A549 (cell line): ENCODE data around the gene HS6ST2. TPM values are rescaled to one million over a fixed set of nuclear protein-coding genes. Genes with fewer than 3 reads are reported as not detected.

Experiments used
- ATAC-seq, 2 experiments: fragments of 200-7000 bp in 1 of 2; fragments of >200 bp in 1 of 2; cut with Nextera tagmentation in 1 of 2; cut with Tn5 transposase in 1 of 2; 3 replicates each; pipeline versions ENCODE4 v1.8.0 to v1.9.1; 2018 to 2020; ENCODE audit warnings: mild to moderate bottlenecking in 1 of 2, moderate library complexity in 1 of 2
- CTCF ChIA-PET: fragments of 300-600 bp; sonication (Branson Sonifier 250); formaldehyde crosslinking; extraction: SDS; loops from one replicate; lab custom pipeline; 2021; ENCODE audit warnings: antibody characterized with exemption, inconsistent platforms; lab: Yijun Ruan, JAX
- POLR2A ChIA-PET: fragments of 350-600 bp; formaldehyde crosslinking; extraction: SDS; loops from one replicate; lab custom pipeline; 2021; ENCODE audit warnings: antibody characterized with exemption, inconsistent platforms; lab: Yijun Ruan, JAX
- DNase-seq, 2 experiments: peaks; one replicate each; pipeline versions ENCODE4 v3.0.0 to v3.0.0-alpha.2; 2011 to 2016; ENCODE audit warnings: low read depth in 1 of 2, low spot score in 1 of 2
- FAIRE-seq: peaks from 2 replicates; lab custom pipeline; 2011; peaks lifted over from hg19 to GRCh38; lab: Jason Lieb, UNC
- H3K27ac ChIP-seq, 2 experiments: fragments of >200 bp; sonication (Bioruptor Twin); formaldehyde crosslinking; 3 replicates each; pipeline ENCODE4 v1.5.1; 2016 to 2017
- H3K4me1 ChIP-seq: fragments of >200 bp; sonication (Bioruptor Twin); formaldehyde crosslinking; 3 replicates; pipeline ENCODE4 v1.6.1; 2016
- H3K4me2 ChIP-seq: fragments of >200 bp; sonication (Bioruptor Twin); formaldehyde crosslinking; 3 replicates; pipeline ENCODE4 v1.6.1; 2016
- H3K4me3 ChIP-seq: fragments of >200 bp; sonication (Bioruptor Twin); formaldehyde crosslinking; 3 replicates; pipeline ENCODE4 v1.5.1; 2016
- H3K9me3 ChIP-seq: fragments of >200 bp; sonication (Bioruptor Twin); formaldehyde crosslinking; 3 replicates; pipeline ENCODE4 v1.6.1; 2016
- CBX8 ChIP-seq: fragments of 200-600 bp; sonication (generic); IDR thresholded peaks from 2 replicates; pipeline ENCODE4 v1.6.1; 2016
- EP300 ChIP-seq, 2 experiments: fragments of >200 bp; sonication (Bioruptor Twin); formaldehyde crosslinking; IDR thresholded peaks; 2 replicates in 1 of 2; 3 replicates in 1 of 2; pipeline ENCODE4 v1.6.1; 2016 to 2017
- FOSB ChIP-seq: fragments of 250-450 bp; sonication (Bioruptor Pico); IDR thresholded peaks from 2 replicates; pipeline ENCODE4 v1.5.0; 2020; ENCODE audit warnings: mild to moderate bottlenecking, moderate library complexity
- HDAC2 ChIP-seq: fragments of 200-600 bp; sonication (generic); IDR thresholded peaks from 2 replicates; pipeline ENCODE4 v1.6.1; 2016
- HMGXB4 ChIP-seq: fragments of 250-450 bp; sonication (Bioruptor Pico); IDR thresholded peaks from 2 replicates; pipeline ENCODE4 v1.5.0; 2021; ENCODE audit warnings: mild to moderate bottlenecking, moderate library complexity, borderline replicate concordance
- MAFK ChIP-seq: fragments of 450-650 bp; IDR thresholded peaks from 2 replicates; pipeline ENCODE4 v1.6.1; 2014; ENCODE audit not compliant: partially characterized antibody
- MAX ChIP-seq: IDR thresholded peaks from 2 replicates; pipeline ENCODE4 v1.6.1; 2012
- MYC ChIP-seq: IDR thresholded peaks from 2 replicates; pipeline ENCODE4 v1.6.1; 2012; ENCODE audit warnings: mild to moderate bottlenecking, inconsistent platforms, low read length, improper control_type of control experiment, borderline replicate concordance
- RCOR1 ChIP-seq: fragments of 150-350 bp; IDR thresholded peaks from 2 replicates; pipeline ENCODE4 v1.6.1; 2014; ENCODE audit warnings: antibody characterized with exemption, low read length, low read depth
- REST ChIP-seq: fragments of 200-600 bp; sonication (generic); IDR thresholded peaks from 2 replicates; pipeline ENCODE4 v1.6.1; 2016; ENCODE audit warnings: antibody characterized with exemption, mild to moderate bottlenecking, moderate library complexity
- RFX5 ChIP-seq: fragments of 450-650 bp; IDR thresholded peaks from 2 replicates; pipeline ENCODE4 v1.7.1; 2014; ENCODE audit warnings: antibody characterized with exemption, mild to moderate bottlenecking, moderate library complexity
- RNF2 ChIP-seq: fragments of 200-600 bp; sonication (generic); IDR thresholded peaks from 2 replicates; pipeline ENCODE4 v1.6.1; 2016; ENCODE audit warnings: low read depth, mild to moderate bottlenecking, antibody characterized with exemption, moderate library complexity, borderline replicate concordance
- SREBF2 ChIP-seq: fragments of 450-650 bp; IDR thresholded peaks from 2 replicates; pipeline ENCODE4 v1.6.1; 2014; ENCODE audit warnings: mild to moderate bottlenecking, moderate library complexity
- ZNF302 ChIP-seq: fragments of 250-450 bp; sonication (Bioruptor Pico); IDR thresholded peaks from 2 replicates; pipeline ENCODE4 v1.9.0; 2021; ENCODE audit warnings: inconsistent platforms, mild to moderate bottlenecking, moderate library complexity
- whole genome bisulfite sequencing: methylation state at CpG from one replicate; pipeline ENCODE4 v1.1.6; 2017; ENCODE audit errors: missing lambda C conversion rate; 5-methylcytosine and 5-hydroxymethylcytosine counted together
- polyA plus RNA-seq, 4 experiments: library from polyadenylated mRNA; depleted of rRNA in 3 of 4; stranded (reverse); fragments of >200 nt; fragmentation: RNase III in 1 of 4; extraction: RNeasy Plus Mini Kit Qiagen cat#74134 plus additional on column Dnase treatment in 1 of 4; gene quantifications; 2 replicates in 3 of 4; 3 replicates in 1 of 4; pipeline ENCODE4 v1.2.3, GENCODE V29; 2011 to 2017
- TF ChIP-seq, protein P1 (sequence below): fragments of >200 bp; sonication (Bioruptor Twin); formaldehyde crosslinking; IDR thresholded peaks from 3 replicates; pipeline ENCODE4 v1.6.1; 2016
- TF ChIP-seq, protein P2 (sequence below): IDR thresholded peaks from 2 replicates; pipeline ENCODE4 v1.6.1; 2012
- TF ChIP-seq, protein P3 (sequence below): fragments of >200 bp; sonication (Bioruptor Twin); formaldehyde crosslinking; IDR thresholded peaks from 3 replicates; pipeline ENCODE4 v1.5.1; 2016

HS6ST2 gene
- polyA plus RNA-seq, 2 of the 4 experiments (the other 2 are of a cell fraction): 0.01 to 0.04 TPM

GRCh38 chrX:132743086-132743485, 215.3 kb downstream of the HS6ST2 start:
- no peak overlapping the region for H3K4me3 ChIP-seq
- 12% methylated on average over 3 of the region's 3 CpGs for WGBS
- H3K4me2 ChIP-seq: no peak overlapping the region
- H3K27ac ChIP-seq: no peak overlapping the region
- no peak for DNase-seq
- POLR2A ChIA-PET: no interaction called here
- no peak for TF ChIP-seq RNF2
- TF ChIP-seq ZNF302 (CRISPR knock-in tag): no peak
- no peak for TF ChIP-seq HDAC2
- no peak for TF ChIP-seq MAX
- no peak for TF ChIP-seq SREBF2
- TF ChIP-seq, protein P1, sequence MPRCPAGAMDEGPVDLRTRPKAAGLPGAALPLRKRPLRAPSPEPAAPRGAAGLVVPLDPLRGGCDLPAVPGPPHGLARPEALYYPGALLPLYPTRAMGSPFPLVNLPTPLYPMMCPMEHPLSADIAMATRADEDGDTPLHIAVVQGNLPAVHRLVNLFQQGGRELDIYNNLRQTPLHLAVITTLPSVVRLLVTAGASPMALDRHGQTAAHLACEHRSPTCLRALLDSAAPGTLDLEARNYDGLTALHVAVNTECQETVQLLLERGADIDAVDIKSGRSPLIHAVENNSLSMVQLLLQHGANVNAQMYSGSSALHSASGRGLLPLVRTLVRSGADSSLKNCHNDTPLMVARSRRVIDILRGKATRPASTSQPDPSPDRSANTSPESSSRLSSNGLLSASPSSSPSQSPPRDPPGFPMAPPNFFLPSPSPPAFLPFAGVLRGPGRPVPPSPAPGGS: no peak
- no peak for TF ChIP-seq FOSB (CRISPR knock-in tag)
- no peak for TF ChIP-seq HMGXB4 (CRISPR knock-in tag)
- no peak for TF ChIP-seq RCOR1
- FAIRE-seq: no peak
- no peak for ATAC-seq
- no peaks in the 10 kb centered on the region for H3K9me3 ChIP-seq
- CTCF ChIA-PET: no interaction called here
- no peaks in the 10 kb centered on the region for H3K4me1 ChIP-seq

DNA sequence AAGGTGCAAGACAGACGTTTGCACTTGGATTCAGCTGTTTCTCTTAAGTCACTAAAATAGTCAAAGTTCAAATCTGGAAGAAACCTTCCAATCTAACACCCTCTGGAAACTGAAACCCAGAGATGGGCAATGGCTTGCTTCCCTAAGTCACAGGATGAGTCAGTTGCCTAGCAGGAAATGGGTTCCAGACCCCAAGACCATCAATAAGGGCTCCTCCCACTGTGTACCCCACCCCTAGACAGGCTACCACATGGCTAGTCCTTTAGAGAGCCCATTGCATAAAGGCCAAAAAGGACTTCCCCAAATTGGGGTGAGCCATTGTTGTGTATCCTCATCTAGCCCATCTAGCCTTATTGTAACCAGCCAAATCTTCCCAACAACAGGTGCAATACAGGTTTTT, 216.2 kb downstream of the HS6ST2 start:
- H3K4me3 ChIP-seq: no peak overlapping the region
- ATAC-seq: no peak
- WGBS: 0% methylated on average over 1 of the region's 1 CpG
- no peaks in the 10 kb centered on the region for H3K9me3 ChIP-seq
- no peak overlapping the region for H3K27ac ChIP-seq
- no peak for DNase-seq
- H3K4me1 ChIP-seq: no peaks in the 10 kb centered on the region
- CTCF ChIA-PET: no interaction called here
- FAIRE-seq: no peak
- TF ChIP-seq MYC (no peak), RFX5 (no peak), CBX8 (no peak), MAFK (no peak), REST (no peak), EP300 (IDR thresholded peaks at IDR 0.05) (no peak)
- TF ChIP-seq, protein P2, sequence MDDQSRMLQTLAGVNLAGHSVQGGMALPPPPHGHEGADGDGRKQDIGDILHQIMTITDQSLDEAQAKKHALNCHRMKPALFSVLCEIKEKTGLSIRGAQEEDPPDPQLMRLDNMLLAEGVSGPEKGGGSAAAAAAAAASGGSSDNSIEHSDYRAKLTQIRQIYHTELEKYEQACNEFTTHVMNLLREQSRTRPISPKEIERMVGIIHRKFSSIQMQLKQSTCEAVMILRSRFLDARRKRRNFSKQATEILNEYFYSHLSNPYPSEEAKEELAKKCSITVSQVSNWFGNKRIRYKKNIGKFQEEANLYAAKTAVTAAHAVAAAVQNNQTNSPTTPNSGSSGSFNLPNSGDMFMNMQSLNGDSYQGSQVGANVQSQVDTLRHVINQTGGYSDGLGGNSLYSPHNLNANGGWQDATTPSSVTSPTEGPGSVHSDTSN: no peak
- TF ChIP-seq, protein P3, sequence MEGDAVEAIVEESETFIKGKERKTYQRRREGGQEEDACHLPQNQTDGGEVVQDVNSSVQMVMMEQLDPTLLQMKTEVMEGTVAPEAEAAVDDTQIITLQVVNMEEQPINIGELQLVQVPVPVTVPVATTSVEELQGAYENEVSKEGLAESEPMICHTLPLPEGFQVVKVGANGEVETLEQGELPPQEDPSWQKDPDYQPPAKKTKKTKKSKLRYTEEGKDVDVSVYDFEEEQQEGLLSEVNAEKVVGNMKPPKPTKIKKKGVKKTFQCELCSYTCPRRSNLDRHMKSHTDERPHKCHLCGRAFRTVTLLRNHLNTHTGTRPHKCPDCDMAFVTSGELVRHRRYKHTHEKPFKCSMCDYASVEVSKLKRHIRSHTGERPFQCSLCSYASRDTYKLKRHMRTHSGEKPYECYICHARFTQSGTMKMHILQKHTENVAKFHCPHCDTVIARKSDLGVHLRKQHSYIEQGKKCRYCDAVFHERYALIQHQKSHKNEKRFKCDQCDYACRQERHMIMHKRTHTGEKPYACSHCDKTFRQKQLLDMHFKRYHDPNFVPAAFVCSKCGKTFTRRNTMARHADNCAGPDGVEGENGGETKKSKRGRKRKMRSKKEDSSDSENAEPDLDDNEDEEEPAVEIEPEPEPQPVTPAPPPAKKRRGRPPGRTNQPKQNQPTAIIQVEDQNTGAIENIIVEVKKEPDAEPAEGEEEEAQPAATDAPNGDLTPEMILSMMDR: no peak
- TF ChIP-seq, all 56 proteins: peak for 0
- no peak overlapping the region for H3K4me2 ChIP-seq
- POLR2A ChIA-PET: no interaction called here
